ENCODE results near the gene SP2. TPM values are rescaled to one million over a fixed set of nuclear protein-coding genes. Genes with fewer than 3 reads are reported as not detected.

The SP2 gene
- total RNA-seq, 1 donor from 2014 or later, result 11.3 TPM

DNA sequence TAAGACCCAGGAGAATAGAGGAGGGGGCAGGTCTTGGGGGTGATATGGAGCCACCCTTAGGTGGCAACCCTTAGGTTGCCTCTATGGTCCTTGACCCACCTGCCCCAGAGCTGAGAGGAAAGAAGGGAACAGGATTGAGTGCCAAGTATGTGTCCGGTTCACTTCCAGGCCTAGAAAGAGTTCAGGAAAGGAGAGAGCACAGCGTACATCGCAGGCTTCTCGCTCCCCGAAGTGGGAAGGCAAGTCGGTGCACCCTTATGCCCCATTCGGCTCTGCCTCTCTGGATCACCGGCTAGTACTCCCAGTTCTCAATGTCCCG, 45.7 kb upstream of the SP2 start:
- H3K9me3 ChIP-seq, result no peaks in the 10 kb centered on the region
- H3K36me3 ChIP-seq, result no peaks in the 10 kb centered on the region
- DNase-seq (ENCODE audit: extremely low spot score in 2 of 2), result no peak
- H3K4me3 ChIP-seq, result peak overlapping the region; percentile 35 to 41
- H3K27ac ChIP-seq, result peak overlapping the region; percentile 38
- intact Hi-C loops (cut with DNase I), result no loop called here
- no peak for TF ChIP-seq POLR2AphosphoS5 (IDR thresholded peaks at IDR 0.05; ENCODE audit: insufficient read depth in 1 of 2, low read depth in 1 of 2)
- TF ChIP-seq, protein P1, sequence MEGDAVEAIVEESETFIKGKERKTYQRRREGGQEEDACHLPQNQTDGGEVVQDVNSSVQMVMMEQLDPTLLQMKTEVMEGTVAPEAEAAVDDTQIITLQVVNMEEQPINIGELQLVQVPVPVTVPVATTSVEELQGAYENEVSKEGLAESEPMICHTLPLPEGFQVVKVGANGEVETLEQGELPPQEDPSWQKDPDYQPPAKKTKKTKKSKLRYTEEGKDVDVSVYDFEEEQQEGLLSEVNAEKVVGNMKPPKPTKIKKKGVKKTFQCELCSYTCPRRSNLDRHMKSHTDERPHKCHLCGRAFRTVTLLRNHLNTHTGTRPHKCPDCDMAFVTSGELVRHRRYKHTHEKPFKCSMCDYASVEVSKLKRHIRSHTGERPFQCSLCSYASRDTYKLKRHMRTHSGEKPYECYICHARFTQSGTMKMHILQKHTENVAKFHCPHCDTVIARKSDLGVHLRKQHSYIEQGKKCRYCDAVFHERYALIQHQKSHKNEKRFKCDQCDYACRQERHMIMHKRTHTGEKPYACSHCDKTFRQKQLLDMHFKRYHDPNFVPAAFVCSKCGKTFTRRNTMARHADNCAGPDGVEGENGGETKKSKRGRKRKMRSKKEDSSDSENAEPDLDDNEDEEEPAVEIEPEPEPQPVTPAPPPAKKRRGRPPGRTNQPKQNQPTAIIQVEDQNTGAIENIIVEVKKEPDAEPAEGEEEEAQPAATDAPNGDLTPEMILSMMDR (IDR thresholded peaks at IDR 0.05), result no peak
- no peak for TF ChIP-seq POLR2A (IDR thresholded peaks at IDR 0.05)
- peaks cover 26% of the 10 kb centered on the region for H3K4me1 ChIP-seq
- no peaks in the 10 kb centered on the region for H3K27me3 ChIP-seq

GRCh38 chr17:47850692-47851573, 45.1 kb upstream of the SP2 start, which contains the start of gene SP6:
Gene SP6 (minus strand): TSS chr17:47851163. CDS start chr17:47848429, 2,734 bp downstream.
- TF ChIP-seq, protein P1 (IDR thresholded peaks at IDR 0.05), result no peak
- TF ChIP-seq POLR2A (IDR thresholded peaks at IDR 0.05) (no peak), POLR2AphosphoS5 (IDR thresholded peaks at IDR 0.05; ENCODE audit: insufficient read depth in 1 of 2, low read depth in 1 of 2) (peak in 1 of 2 donors; percentile 37)
- H3K9me3 ChIP-seq, result no peaks in the 10 kb centered on the region
- no peaks in the 10 kb centered on the region for H3K27me3 ChIP-seq
- peaks cover 26% of the 10 kb centered on the region for H3K4me1 ChIP-seq
- H3K27ac ChIP-seq, result peak within 1 kb of the TSS; percentile 38
- intact Hi-C loops (cut with DNase I), result no loop called here
- H3K36me3 ChIP-seq, result no peaks in the 10 kb centered on the region
- peak within 1 kb of the TSS; percentile 35 to 41 for H3K4me3 ChIP-seq
- no peak for DNase-seq (ENCODE audit: extremely low spot score in 2 of 2)

GRCh38 chr17:47851764-47852112, 44.3 kb upstream of the SP2 start:
- Histone ChIP-seq H3K27ac (no peak overlapping the region), H3K36me3 (no peaks in the 10 kb centered on the region), H3K4me3 (no peak overlapping the region), H3K9me3 (no peaks in the 10 kb centered on the region), H3K4me1 (peaks cover 23% of the 10 kb centered on the region), H3K27me3 (no peaks in the 10 kb centered on the region)
- no peak for DNase-seq (ENCODE audit: extremely low spot score in 2 of 2)
- intact Hi-C loops (cut with DNase I), result no loop called here
- TF ChIP-seq POLR2AphosphoS5 (IDR thresholded peaks at IDR 0.05; ENCODE audit: insufficient read depth in 1 of 2, low read depth in 1 of 2), result no peak
- TF ChIP-seq POLR2A (IDR thresholded peaks at IDR 0.05), result no peak
- TF ChIP-seq, protein P1 (IDR thresholded peaks at IDR 0.05), result no peak

- Histone ChIP-seq H3K9me3 (no peaks in the 10 kb centered on the region), H3K36me3 (no peaks in the 10 kb centered on the region), H3K4me1 (peaks cover 17% of the 10 kb centered on the region), H3K27me3 (no peaks in the 10 kb centered on the region), H3K27ac (no peak overlapping the region), H3K4me3 (no peak overlapping the region)
- intact Hi-C loops (cut with DNase I), result no loop called here
- no peak for TF ChIP-seq POLR2AphosphoS5 (IDR thresholded peaks at IDR 0.05; ENCODE audit: insufficient read depth in 1 of 2, low read depth in 1 of 2)
- no peak for TF ChIP-seq POLR2A (IDR thresholded peaks at IDR 0.05)
- TF ChIP-seq, protein P1 (IDR thresholded peaks at IDR 0.05), result no peak
- DNase-seq (ENCODE audit: extremely low spot score in 2 of 2), result no peak
These were observed 43.7 kb upstream of the SP2 start for GRCh38 chr17:47852113-47852949.
